Choroid plexus epithelial cell (primary cell): Measurements from ENCODE around the gene ARL5C.

ENCODE experiments used
- DNase-seq: peaks from one replicate; pipeline ENCODE4 v3.0.0-alpha.2; 2010; ENCODE audit warnings: low read depth
- H3K4me3 ChIP-seq: 2 replicates; pipeline ENCODE4 v1.5.1; 2011; ENCODE audit warnings: low read depth, mild to moderate bottlenecking, control low read depth, low read length, moderate library complexity
- CTCF ChIP-seq: conservative IDR thresholded peaks from 2 replicates; pipeline ENCODE4 v1.5.1; 2011; ENCODE audit warnings: low read depth, mild to moderate bottlenecking, control low read depth, inconsistent platforms, low read length, moderate library complexity

ARL5C gene

DNA sequence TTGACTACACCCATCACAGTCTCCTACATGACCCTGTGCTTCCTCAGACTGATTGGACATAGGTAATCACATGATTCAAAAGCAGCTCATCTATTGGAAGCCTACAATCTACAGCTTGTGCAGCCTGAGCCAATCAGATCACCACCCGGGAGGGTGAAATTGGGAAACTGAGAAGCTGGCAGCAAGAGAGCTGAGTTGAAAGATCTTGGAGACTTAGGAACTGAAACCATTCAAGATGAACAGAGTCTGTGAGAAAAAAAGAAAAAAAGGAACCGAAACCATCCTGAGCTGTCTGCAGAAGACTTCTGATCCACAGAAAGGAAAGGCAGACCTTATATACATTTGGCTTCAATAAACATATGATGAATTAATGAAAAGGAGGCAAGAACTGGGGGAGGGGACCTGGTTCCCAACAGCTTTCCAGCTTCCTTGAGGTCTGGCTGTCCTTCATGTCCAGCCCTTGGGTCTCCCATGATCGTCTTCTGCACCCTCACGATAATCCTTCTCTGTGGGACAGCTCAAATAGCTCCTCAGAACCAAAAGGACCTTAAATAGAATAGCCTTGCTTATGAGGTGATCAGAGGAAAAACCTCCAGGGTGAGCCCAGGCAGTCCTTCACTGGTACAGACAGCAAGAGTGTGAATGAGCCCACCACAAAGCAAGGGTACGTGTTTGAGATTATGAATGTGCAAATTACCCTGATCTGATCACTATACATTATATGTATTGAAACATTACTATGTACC lies 47.1 kb downstream of the ARL5C start:
- no peak for DNase-seq
- no peak for TF ChIP-seq CTCF
- H3K4me3 ChIP-seq, result no peak overlapping the region

DNA sequence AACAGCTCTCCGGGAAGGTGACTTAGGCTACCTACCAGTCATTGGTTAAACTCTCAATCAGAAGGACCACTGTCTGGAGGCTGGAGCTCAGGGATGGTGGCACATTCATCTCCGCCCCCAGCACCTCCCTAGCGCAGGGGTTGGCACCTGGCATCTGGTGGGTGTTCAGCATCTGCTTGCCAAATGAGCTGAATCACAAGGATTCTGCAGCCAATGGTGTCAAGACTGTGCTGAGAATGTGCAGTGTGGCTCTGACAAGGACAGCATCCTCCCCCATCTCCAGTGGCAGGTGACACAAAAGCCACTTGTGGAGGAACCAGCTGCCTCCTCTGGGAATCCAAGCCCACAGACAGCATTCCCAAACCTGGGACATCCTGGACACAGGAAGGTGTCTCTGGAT lies 49.7 kb downstream of the ARL5C start:
- no peak for DNase-seq
- TF ChIP-seq CTCF, result no peak
- no peak overlapping the region for H3K4me3 ChIP-seq

DNA sequence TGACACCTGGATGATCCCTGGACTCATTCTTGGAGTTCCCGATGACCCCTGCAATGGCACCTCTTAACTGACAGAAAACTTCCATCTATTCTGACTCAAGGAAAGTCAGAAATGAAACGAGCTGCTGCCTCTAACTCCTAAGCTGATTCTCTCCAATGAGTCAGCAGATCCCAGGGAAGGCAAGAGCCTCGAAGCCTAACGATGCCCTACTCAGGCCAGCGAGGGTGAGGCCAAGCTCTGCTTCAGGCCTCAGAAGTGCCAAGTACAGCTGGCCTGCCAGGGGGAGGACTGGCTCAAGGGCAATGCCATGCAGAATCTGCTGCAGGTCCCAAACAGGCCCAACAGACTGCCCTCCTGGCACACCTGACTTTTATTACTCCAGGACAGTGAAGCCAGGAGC lies 50.8 kb downstream of the ARL5C start:
- no peak for TF ChIP-seq CTCF
- DNase-seq, result peak; percentile 22
- H3K4me3 ChIP-seq, result no peak overlapping the region

GRCh38 chr17:39114723-39115122 lies 51.2 kb downstream of the ARL5C start:
- DNase-seq, result no peak
- no peak overlapping the region for H3K4me3 ChIP-seq

GRCh38 chr17:39113871-39114270 lies 52.1 kb downstream of the ARL5C start:
- no peak overlapping the region for H3K4me3 ChIP-seq
- DNase-seq, result no peak
- no peak for TF ChIP-seq CTCF

More at GRCh38 chr17:39114723-39115122, 51.2 kb downstream of the ARL5C start:
- no peak for TF ChIP-seq CTCF

DNA sequence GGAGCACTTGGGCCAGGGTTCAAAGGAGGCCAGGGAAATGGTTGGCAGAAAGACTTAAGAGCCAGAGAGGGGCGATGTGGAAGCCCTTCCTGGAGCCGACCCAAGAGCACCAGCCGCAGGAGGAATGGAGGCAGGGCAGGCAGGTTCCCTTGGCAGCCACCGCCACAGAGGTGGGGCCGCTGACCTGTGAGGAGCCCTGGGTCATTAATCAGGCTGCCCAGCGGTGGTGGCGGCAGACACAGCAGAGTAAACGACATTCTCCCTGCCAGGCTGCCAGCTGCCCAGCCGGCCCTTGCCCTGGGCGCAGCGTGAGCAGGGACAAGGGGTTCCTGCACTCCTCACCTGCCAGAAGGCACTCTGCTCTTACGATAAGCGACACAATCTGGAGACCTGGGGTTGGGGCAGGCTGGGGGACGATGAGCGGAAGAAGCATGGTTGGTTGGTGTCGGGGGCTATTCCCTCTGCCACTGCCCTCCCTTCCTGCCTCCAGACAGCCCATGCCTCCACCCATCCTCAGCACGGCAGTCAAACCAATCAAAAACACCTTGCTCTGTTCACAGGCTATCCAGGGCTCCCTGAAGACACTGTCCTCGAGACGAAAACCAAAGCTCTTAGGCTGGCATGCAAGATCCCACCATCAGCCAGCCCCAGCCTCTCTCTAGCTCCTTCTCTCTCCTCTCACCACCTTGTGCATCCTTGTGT lies 55.4 kb downstream of the ARL5C start:
- TF ChIP-seq CTCF, result no peak
- no peak for DNase-seq
- no peak overlapping the region for H3K4me3 ChIP-seq
